Measurements from ENCODE around the gene REC8. TPM values are rescaled to one million over a fixed set of nuclear protein-coding genes. Genes with fewer than 3 reads are reported as not detected.

Gene REC8
- total and polyA plus RNA-seq, 4 donors, result 2.3 to 4.7 (median 3.8) TPM

DNA sequence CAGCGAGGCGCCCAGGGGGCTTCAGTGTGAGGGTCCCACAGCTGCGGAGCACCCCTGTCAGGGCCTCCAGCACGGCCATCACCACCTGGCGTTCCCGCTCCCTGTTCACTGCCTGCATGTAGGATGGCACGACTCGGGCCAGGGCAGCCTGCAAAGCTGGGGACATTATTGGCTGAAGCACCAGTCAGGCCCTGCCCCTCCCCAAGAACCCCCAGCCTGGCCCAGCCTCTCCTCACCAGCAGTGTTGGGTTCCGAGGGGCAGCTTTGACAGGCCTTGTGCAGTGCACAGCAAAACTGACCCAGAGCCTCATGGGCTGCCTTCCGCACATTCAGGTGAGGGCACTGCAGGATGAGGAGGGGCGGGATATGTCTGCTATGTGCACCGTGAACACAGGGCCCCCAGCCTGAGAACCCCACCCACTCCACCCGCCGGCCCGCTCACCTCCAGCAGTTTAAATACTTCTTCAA, 11.2 kb downstream of the REC8 start:
- Histone ChIP-seq H3K27ac (ENCODE audit: low read depth in 1 of 2, low read length in 2 of 2) (no peak overlapping the region), H3K27me3 (ENCODE audit: control insufficient read depth in 4 of 4, insufficient read depth in 4 of 4, low read length in 3 of 4) (no peaks in the 10 kb centered on the region), H3K36me3 (ENCODE audit: control insufficient read depth in 4 of 4, insufficient read depth in 3 of 4, low read depth in 1 of 4, low read length in 3 of 4) (peaks cover 15 to 74% (median 24%) of the 10 kb centered on the region in 4 donors), H3K9me3 (ENCODE audit: control insufficient read depth in 4 of 4, low read length in 3 of 4) (no peaks in the 10 kb centered on the region), H3K9ac (ENCODE audit: low read depth in 1 of 2, low read length in 2 of 2) (no peak overlapping the region), H3K4me3 (ENCODE audit: low read depth in 1 of 3, low read length in 3 of 3) (no peak overlapping the region), H3K4me1 (ENCODE audit: control insufficient read depth in 4 of 4, insufficient read depth in 4 of 4, low read length in 3 of 4) (peaks cover 3 to 30% (median 19%) of the 10 kb centered on the region in 4 donors)
- 95% methylated on average over 15 of the region's 15 CpGs for WGBS
- TF ChIP-seq YY1 (IDR thresholded peaks at IDR 0.05), result no peak
- no peak for TF ChIP-seq FOXA2 (IDR thresholded peaks at IDR 0.05)
- no peak for TF ChIP-seq ATF3 (IDR thresholded peaks at IDR 0.05)
- TF ChIP-seq JUND (IDR thresholded peaks at IDR 0.05), result no peak
- TF ChIP-seq MAX (IDR thresholded peaks at IDR 0.05), result no peak
- no peak for TF ChIP-seq SP1 (IDR thresholded peaks at IDR 0.05)
- TF ChIP-seq NR2F2 (IDR thresholded peaks at IDR 0.05), result no peak
- TF ChIP-seq HNF4A (conservative IDR thresholded peaks at IDR 0.05), result no peak
- no peak for TF ChIP-seq HNF4G (IDR thresholded peaks at IDR 0.05)
- TF ChIP-seq, protein P1, sequence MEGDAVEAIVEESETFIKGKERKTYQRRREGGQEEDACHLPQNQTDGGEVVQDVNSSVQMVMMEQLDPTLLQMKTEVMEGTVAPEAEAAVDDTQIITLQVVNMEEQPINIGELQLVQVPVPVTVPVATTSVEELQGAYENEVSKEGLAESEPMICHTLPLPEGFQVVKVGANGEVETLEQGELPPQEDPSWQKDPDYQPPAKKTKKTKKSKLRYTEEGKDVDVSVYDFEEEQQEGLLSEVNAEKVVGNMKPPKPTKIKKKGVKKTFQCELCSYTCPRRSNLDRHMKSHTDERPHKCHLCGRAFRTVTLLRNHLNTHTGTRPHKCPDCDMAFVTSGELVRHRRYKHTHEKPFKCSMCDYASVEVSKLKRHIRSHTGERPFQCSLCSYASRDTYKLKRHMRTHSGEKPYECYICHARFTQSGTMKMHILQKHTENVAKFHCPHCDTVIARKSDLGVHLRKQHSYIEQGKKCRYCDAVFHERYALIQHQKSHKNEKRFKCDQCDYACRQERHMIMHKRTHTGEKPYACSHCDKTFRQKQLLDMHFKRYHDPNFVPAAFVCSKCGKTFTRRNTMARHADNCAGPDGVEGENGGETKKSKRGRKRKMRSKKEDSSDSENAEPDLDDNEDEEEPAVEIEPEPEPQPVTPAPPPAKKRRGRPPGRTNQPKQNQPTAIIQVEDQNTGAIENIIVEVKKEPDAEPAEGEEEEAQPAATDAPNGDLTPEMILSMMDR (IDR thresholded peaks at IDR 0.05; ENCODE audit: low read depth, low read length, missing input control), result no peak
- no peak for TF ChIP-seq RXRA (IDR thresholded peaks at IDR 0.05)
- DNase-seq (ENCODE audit: low spot score), result no peak

- no peak overlapping the region for H3K4me3 ChIP-seq (ENCODE audit: low read depth in 1 of 3, low read length in 3 of 3)
- no peaks in the 10 kb centered on the region for H3K9me3 ChIP-seq (ENCODE audit: control insufficient read depth in 4 of 4, low read length in 3 of 4)
- DNase-seq (ENCODE audit: low spot score), result no peak
- TF ChIP-seq RXRA (IDR thresholded peaks at IDR 0.05), result no peak
- no peak for TF ChIP-seq SP1 (IDR thresholded peaks at IDR 0.05)
- TF ChIP-seq YY1 (IDR thresholded peaks at IDR 0.05), result no peak
- TF ChIP-seq FOXA2 (IDR thresholded peaks at IDR 0.05), result no peak
- no peak for TF ChIP-seq TAF1 (conservative IDR thresholded peaks at IDR 0.05)
- TF ChIP-seq, protein P2, sequence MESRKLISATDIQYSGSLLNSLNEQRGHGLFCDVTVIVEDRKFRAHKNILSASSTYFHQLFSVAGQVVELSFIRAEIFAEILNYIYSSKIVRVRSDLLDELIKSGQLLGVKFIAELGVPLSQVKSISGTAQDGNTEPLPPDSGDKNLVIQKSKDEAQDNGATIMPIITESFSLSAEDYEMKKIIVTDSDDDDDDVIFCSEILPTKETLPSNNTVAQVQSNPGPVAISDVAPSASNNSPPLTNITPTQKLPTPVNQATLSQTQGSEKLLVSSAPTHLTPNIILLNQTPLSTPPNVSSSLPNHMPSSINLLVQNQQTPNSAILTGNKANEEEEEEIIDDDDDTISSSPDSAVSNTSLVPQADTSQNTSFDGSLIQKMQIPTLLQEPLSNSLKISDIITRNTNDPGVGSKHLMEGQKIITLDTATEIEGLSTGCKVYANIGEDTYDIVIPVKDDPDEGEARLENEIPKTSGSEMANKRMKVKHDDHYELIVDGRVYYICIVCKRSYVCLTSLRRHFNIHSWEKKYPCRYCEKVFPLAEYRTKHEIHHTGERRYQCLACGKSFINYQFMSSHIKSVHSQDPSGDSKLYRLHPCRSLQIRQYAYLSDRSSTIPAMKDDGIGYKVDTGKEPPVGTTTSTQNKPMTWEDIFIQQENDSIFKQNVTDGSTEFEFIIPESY (IDR thresholded peaks at IDR 0.05), result no peak
- no peak for TF ChIP-seq JUND (IDR thresholded peaks at IDR 0.05)
- TF ChIP-seq ATF3 (IDR thresholded peaks at IDR 0.05), result no peak
- no peak for TF ChIP-seq GABPA (IDR thresholded peaks at IDR 0.05 in 1 of 2, conservative IDR thresholded peaks at IDR 0.05 in 1 of 2)
- no peak overlapping the region for H3K27ac ChIP-seq (ENCODE audit: low read depth in 1 of 2, low read length in 2 of 2)
- H3K36me3 ChIP-seq (ENCODE audit: control insufficient read depth in 4 of 4, insufficient read depth in 3 of 4, low read depth in 1 of 4, low read length in 3 of 4), result peaks cover 15 to 62% (median 21%) of the 10 kb centered on the region in 4 donors
- 94% methylated on average over 19 of the region's 19 CpGs for WGBS
- peaks cover 5 to 30% (median 19%) of the 10 kb centered on the region in 4 donors for H3K4me1 ChIP-seq (ENCODE audit: control insufficient read depth in 4 of 4, insufficient read depth in 4 of 4, low read length in 3 of 4)
- H3K9ac ChIP-seq (ENCODE audit: low read depth in 1 of 2, low read length in 2 of 2), result no peak overlapping the region
- no peaks in the 10 kb centered on the region for H3K27me3 ChIP-seq (ENCODE audit: control insufficient read depth in 4 of 4, insufficient read depth in 4 of 4, low read length in 3 of 4)
Observed at GRCh38 chr14:24184104-24184970, 12.5 kb downstream of the REC8 start.
